ENCODE measurements around the gene AMBP. TPM values are rescaled to one million over a fixed set of nuclear protein-coding genes. Genes with fewer than 3 reads are reported as not detected.

Gene AMBP
- total RNA-seq, 6 experiments from 2014 or later = not detected

DNA sequence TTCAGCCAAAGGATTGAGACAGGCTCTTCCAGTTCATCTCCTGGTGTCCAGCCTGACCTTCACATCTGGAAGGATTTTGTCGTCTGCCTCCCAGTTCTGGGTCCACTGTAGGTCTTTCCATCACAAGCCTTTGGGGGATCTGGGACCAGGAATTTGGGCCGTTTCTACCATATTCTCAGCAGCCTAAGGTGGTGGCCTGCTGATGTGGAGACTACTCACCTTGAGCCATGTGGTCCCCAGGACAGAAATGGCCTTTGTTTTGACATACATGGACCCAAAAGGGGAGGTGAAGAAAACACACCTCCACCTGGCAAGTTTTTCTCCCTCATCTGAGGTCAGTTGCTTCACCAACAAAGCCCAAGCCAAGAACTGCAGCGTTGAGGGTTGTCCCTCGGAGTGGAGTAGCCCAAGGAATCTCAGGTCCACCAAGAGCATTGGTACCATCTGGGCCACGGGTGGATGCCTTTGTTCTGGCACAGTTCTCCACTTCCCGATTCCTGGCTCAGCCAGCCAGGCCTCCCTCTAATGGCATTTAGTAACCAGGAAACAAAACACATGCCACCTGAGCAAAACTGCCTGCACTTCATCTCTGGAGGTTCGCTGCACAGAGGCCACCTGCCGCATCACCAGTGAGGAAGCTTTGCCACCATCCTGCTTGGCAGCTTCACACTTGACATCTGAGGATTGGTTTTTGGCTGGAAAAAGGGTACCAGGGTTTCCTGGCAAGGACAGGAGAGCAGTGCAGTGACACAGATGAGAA, 24.7 kb downstream of the AMBP start:
- Mint-ChIP-seq H3K36me3 (ENCODE audit: low read depth) (peaks cover 11% of the 10 kb centered on the region; the same call in 1 of the 2 replicates), H3K9me3 (no peaks in the 10 kb centered on the region), H3K4me1 (ENCODE audit: low read depth) (no peaks in the 10 kb centered on the region), H3K27me3 (ENCODE audit: insufficient read depth) (no peaks in the 10 kb centered on the region; the same call in 1 of the 2 replicates), H3K4me3 (no peak overlapping the region), H3K27ac (no peak overlapping the region)
- TF ChIP-seq, protein P1, sequence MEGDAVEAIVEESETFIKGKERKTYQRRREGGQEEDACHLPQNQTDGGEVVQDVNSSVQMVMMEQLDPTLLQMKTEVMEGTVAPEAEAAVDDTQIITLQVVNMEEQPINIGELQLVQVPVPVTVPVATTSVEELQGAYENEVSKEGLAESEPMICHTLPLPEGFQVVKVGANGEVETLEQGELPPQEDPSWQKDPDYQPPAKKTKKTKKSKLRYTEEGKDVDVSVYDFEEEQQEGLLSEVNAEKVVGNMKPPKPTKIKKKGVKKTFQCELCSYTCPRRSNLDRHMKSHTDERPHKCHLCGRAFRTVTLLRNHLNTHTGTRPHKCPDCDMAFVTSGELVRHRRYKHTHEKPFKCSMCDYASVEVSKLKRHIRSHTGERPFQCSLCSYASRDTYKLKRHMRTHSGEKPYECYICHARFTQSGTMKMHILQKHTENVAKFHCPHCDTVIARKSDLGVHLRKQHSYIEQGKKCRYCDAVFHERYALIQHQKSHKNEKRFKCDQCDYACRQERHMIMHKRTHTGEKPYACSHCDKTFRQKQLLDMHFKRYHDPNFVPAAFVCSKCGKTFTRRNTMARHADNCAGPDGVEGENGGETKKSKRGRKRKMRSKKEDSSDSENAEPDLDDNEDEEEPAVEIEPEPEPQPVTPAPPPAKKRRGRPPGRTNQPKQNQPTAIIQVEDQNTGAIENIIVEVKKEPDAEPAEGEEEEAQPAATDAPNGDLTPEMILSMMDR (IDR thresholded peaks at IDR 0.05) = no peak
- no peak for DNase-seq

GRCh38 chr9:114051706-114052105, 26.4 kb downstream of the AMBP start:
- H3K27me3 Mint-ChIP-seq (ENCODE audit: insufficient read depth) = no peaks in the 10 kb centered on the region; the same call in 1 of the 2 replicates

GRCh38 chr9:114051281-114051680, 26.8 kb downstream of the AMBP start:
- Mint-ChIP-seq H3K4me1 (ENCODE audit: low read depth) (peaks cover 15% of the 10 kb centered on the region), H3K27ac (no peak overlapping the region), H3K9me3 (no peaks in the 10 kb centered on the region), H3K27me3 (ENCODE audit: insufficient read depth) (no peaks in the 10 kb centered on the region; the same call in 1 of the 2 replicates), H3K4me3 (no peak overlapping the region), H3K36me3 (ENCODE audit: low read depth) (peaks cover 14% of the 10 kb centered on the region; the same call in 1 of the 2 replicates)
- no peak for DNase-seq
- TF ChIP-seq, protein P1 (IDR thresholded peaks at IDR 0.05) = no peak

More at GRCh38 chr9:114051706-114052105, 26.4 kb downstream of the AMBP start:
- no peak for DNase-seq
- Mint-ChIP-seq H3K4me3 (no peak overlapping the region), H3K9me3 (no peaks in the 10 kb centered on the region), H3K27ac (no peak overlapping the region), H3K4me1 (ENCODE audit: low read depth) (peaks cover 11% of the 10 kb centered on the region), H3K36me3 (ENCODE audit: low read depth) (peaks cover 14% of the 10 kb centered on the region; the same call in 1 of the 2 replicates)
- TF ChIP-seq, protein P1 (IDR thresholded peaks at IDR 0.05) = no peak

DNA sequence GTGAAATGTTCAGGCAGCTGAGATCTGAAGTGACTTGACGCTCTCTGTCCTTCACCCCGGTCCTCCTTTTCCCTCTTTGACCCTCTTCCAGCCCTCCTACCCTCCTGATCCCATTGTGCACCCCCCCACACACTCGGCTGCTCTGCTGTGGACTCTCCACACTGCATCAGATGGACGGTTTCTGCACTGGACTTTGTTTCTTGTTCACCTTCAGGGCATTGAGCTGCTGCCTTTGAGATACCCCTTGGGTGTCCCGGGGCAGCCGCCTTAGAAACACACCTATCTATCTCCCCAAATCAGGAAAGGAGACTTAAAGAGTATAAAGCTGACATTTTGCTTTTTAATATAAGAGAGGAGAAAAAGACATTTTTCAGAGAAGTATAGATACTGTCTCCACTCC, 27.5 kb downstream of the AMBP start:
- Mint-ChIP-seq H3K4me3 (no peak overlapping the region), H3K4me1 (ENCODE audit: low read depth) (peaks cover 15% of the 10 kb centered on the region), H3K36me3 (ENCODE audit: low read depth) (peaks cover 18% of the 10 kb centered on the region), H3K9me3 (no peaks in the 10 kb centered on the region), H3K27ac (no peak overlapping the region), H3K27me3 (ENCODE audit: insufficient read depth) (no peaks in the 10 kb centered on the region; the same call in 1 of the 2 replicates)
- no peak for DNase-seq
- TF ChIP-seq, protein P1 (IDR thresholded peaks at IDR 0.05) = no peak

DNA sequence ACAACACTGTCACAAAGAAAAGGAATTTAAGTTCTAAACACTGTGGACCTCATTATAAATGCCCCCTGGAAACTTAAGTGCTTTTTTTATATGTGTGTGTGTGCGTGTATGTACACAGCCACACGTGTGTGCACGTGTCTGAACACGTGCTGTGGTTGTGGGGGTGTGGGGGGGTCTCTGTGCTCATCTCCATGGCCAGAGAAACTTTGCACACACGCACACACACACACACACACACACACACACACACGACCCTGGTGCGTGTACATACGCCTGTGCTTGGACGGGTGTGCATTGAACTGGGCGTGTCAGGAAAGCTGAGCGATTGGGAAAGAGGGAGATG, 27.9 kb downstream of the AMBP start:
- no peak for DNase-seq
- Mint-ChIP-seq H3K4me1 (ENCODE audit: low read depth) (peaks cover 15% of the 10 kb centered on the region), H3K9me3 (no peaks in the 10 kb centered on the region), H3K4me3 (no peak overlapping the region), H3K27me3 (ENCODE audit: insufficient read depth) (no peaks in the 10 kb centered on the region; the same call in 1 of the 2 replicates), H3K36me3 (ENCODE audit: low read depth) (peaks cover 18% of the 10 kb centered on the region), H3K27ac (no peak overlapping the region)
- TF ChIP-seq, protein P1 (IDR thresholded peaks at IDR 0.05) = no peak

Measured in HFFc6 (cell line).